Transverse colon (tissue), 4 donors: ENCODE measurements around the gene SNX22. TPM values are rescaled to one million over a fixed set of nuclear protein-coding genes. Genes with fewer than 3 reads are reported as not detected.

Experiments used
- DNase-seq: peaks from one replicate; pipeline ENCODE4 v3.0.0-alpha.2; 2019
- H3K27ac ChIP-seq, 4 donors: fragments of 200-600 bp; sonication (generic); 2 replicates each; pipeline ENCODE4 v1.5.1; 2016 to 2018; ENCODE audit warnings: inconsistent platforms in 4 of 4
- H3K27me3 ChIP-seq: fragments of 200-600 bp; sonication (generic); 2 replicates; pipeline ENCODE4 v1.5.1; 2017; ENCODE audit warnings: inconsistent platforms
- H3K36me3 ChIP-seq, 4 donors: fragments of 200-600 bp; sonication (generic); 2 replicates each; pipeline ENCODE4 v1.5.1; 2017 to 2019; ENCODE audit warnings: inconsistent platforms in 4 of 4
- H3K4me1 ChIP-seq, 4 donors: fragments of 200-600 bp; sonication (generic); 2 replicates each; pipeline ENCODE4 v1.5.1; 2017 to 2020; ENCODE audit warnings: inconsistent platforms in 4 of 4
- H3K4me3 ChIP-seq, 4 donors: fragments of 200-600 bp; sonication (generic); 1 replicate in 1 of 4; 2 replicates in 3 of 4; pipeline versions ENCODE4 v1.5.1 to v1.6.1; 2017 to 2019; ENCODE audit warnings: inconsistent platforms in 4 of 4
- H3K9me3 ChIP-seq, 2 donors: fragments of 200-600 bp; sonication (generic); 2 replicates each; pipeline ENCODE4 v1.5.1; 2017 to 2019; ENCODE audit warnings: inconsistent platforms in 2 of 2
- CTCF ChIP-seq, 5 experiments: fragments of 200-600 bp in 3 of 5; fragments of 450-650 bp in 2 of 5; sonication (generic) in 3 of 5; IDR thresholded peaks; 1 replicate in 2 of 5; 2 replicates in 3 of 5; pipeline ENCODE4 v1.5.1; 2016 to 2017; ENCODE audit warnings: antibody characterized with exemption in 5 of 5, inconsistent platforms in 3 of 5, mild to moderate bottlenecking in 2 of 5, moderate library complexity in 1 of 5
- EP300 ChIP-seq: sonication (generic); formaldehyde crosslinking; IDR thresholded peaks from one replicate; pipeline ENCODE4 v1.6.1; 2017; ENCODE audit warnings: antibody characterized with exemption, low read depth
- POLR2A ChIP-seq: fragments of 450-650 bp; IDR thresholded peaks from one replicate; pipeline ENCODE4 v1.6.1; 2016; ENCODE audit warnings: antibody characterized with exemption, mild to moderate bottlenecking, moderate library complexity
- POLR2AphosphoS5 ChIP-seq, 3 donors: sonication (generic); formaldehyde crosslinking; IDR thresholded peaks; one replicate each; pipeline ENCODE4 v1.6.1; 2016; ENCODE audit warnings: antibody characterized with exemption in 3 of 3
- WGBS, 2 donors: methylation state at CpG; one replicate each; pipeline ENCODE4 v1.1.5; 2018; ENCODE audit warnings: low coverage in 1 of 2; 5-methylcytosine and 5-hydroxymethylcytosine counted together
- in situ Hi-C, 4 donors: fragments of 200-750 bp; cut with MboI; loops; one replicate each; pipeline versions ENCODE4 v1.15.0 to v1.15.1; 2017; ENCODE audit warnings: low sequenced_read_pairs in 3 of 4, low pct_ligation_motif_present in 1 of 4, low pct_unique_long_range_greater_than_20kb in 1 of 4
- intact Hi-C: fragments of 100-400 bp; cut with DNase I; formaldehyde crosslinking; loops from one replicate; pipeline ENCODE4 v1.15.1; 2023; ENCODE audit warnings: low total_unique reads
- total RNA-seq, 4 donors: library from RNA; depleted of rRNA; stranded (reverse); fragments of >200 nt; gene quantifications; one replicate each; pipeline ENCODE4 v1.1.0, GENCODE V29; 2016

The SNX22 gene
- total RNA-seq, 4 donors from 2014 or later, result 2.2 to 3.7 TPM; not detected in 2

DNA sequence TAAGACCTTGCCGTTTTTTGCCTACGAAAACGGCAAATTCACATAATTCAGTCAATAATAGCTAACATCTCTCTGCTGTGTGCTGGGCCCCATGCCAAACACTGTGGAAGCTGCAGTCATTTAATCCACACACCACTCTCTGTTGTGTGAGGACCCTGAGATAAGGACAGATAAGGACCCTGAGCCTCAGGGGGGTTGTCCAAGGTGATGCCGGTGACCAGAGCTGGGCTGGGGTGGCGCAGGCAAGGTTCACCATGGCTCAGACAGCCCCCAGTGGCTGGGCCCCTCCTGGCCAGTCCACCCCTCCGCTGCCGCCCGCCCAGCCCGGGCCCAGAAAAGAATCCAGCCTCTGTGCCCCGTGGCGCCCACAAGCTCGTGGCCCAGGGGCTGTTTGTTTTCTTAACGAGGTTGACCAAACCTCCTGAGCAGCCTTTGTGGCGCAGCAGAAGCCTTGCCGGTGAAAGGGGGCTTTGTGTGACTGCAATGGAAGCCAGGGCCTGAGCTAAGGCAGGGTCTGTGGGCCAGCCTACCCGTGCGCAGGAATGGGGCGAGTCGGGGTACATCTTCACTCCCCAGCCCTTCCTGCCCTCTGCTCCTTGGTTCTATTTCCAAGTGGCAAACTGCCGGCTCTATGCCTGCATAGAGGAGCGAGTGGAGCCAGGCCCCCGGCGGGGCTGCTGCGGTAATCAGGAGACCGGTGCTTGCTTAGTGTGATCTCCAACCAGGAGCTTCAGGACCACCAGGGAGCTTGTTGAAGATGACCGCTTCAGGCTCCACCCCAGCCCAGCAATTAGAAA, 4.4 kb upstream of the SNX22 start:
- peaks cover 0 to 15% (median 0%) of the 10 kb centered on the region in 4 donors for H3K36me3 ChIP-seq
- peaks cover 8 to 13% (median 12%) of the 10 kb centered on the region in 4 donors for H3K4me1 ChIP-seq
- peaks cover 14% of the 10 kb centered on the region for H3K27me3 ChIP-seq
- no peaks in the 10 kb centered on the region for H3K9me3 ChIP-seq
- 73 to 90% methylated on average over 3 to 26 of the region's 26 CpGs for WGBS, 2 donors
- intact Hi-C loops (no loop called here), in situ Hi-C loops (no loop called here)
- TF ChIP-seq EP300 (no peak), POLR2A (no peak), CTCF (IDR thresholded peaks at IDR 0.05) (no peak), POLR2AphosphoS5 (IDR thresholded peaks at IDR 0.05) (no peak)
- H3K27ac ChIP-seq, result no peak overlapping the region
- no peak overlapping the region for H3K4me3 ChIP-seq
- no peak for DNase-seq

DNA sequence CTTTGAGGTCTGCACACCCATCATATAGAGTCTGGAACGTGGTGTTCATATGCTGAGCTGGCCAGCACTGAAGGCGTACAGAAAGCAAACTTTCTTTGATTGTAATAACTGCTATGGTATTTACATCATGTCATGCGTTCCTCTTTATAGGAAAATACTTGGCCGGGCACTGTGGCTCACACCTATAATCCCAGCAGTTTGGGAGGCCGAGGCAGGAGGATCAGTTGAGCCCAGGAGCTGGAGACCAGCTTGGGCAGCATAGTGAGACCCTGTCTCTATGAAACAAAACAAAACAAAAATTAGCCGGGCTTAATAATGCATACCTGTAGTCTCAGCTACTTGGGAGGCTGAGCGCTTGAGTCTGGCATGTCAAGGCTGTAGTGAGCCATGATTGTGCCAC, 3.4 kb upstream of the SNX22 start:
- no peaks in the 10 kb centered on the region for H3K9me3 ChIP-seq
- in situ Hi-C loops (no loop called here), intact Hi-C loops (no loop called here)
- no peak for DNase-seq
- H3K36me3 ChIP-seq, result peaks cover 0 to 15% (median 0%) of the 10 kb centered on the region in 4 donors
- 78 to 88% methylated on average over 1 to 7 of the region's 7 CpGs for WGBS, 2 donors
- peaks cover 24% of the 10 kb centered on the region for H3K27me3 ChIP-seq
- no peak for TF ChIP-seq POLR2A
- TF ChIP-seq POLR2AphosphoS5 (IDR thresholded peaks at IDR 0.05), result no peak
- no peak for TF ChIP-seq EP300
- no peak for TF ChIP-seq CTCF (IDR thresholded peaks at IDR 0.05)
- H3K4me1 ChIP-seq, result peaks cover 13 to 24% (median 20%) of the 10 kb centered on the region in 4 donors
- H3K4me3 ChIP-seq, result no peak overlapping the region
- no peak overlapping the region for H3K27ac ChIP-seq

DNA sequence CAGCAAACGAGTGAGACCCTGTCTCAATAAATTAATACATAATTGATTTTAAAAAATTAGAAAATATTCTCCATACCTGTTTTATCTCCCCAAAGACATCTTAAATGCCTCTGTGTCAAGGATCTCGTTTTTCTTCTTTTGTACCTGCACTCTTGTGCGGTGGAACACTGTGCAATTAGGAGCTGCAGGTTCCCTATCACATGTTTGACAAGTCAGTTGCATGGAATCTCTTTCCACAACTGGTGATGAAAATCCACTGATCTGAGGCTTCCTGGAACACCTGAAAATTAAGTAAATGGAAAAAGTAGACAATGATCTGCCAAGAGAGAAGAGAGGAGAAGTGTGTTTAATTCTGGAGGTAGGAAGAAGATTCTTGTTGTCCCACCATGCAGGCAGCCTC, 3.0 kb upstream of the SNX22 start:
- WGBS, 2 donors, result 85 to 89% methylated on average over 3 of the region's 3 CpGs
- no peak for TF ChIP-seq EP300
- no peak for TF ChIP-seq CTCF (IDR thresholded peaks at IDR 0.05)
- peaks cover 26% of the 10 kb centered on the region for H3K27me3 ChIP-seq
- H3K4me3 ChIP-seq, result no peak overlapping the region
- peaks cover 0 to 11% (median 0%) of the 10 kb centered on the region in 4 donors for H3K36me3 ChIP-seq
- H3K9me3 ChIP-seq, result no peaks in the 10 kb centered on the region
- no peak for DNase-seq
- H3K27ac ChIP-seq, result no peak overlapping the region
- H3K4me1 ChIP-seq, result peaks cover 13 to 28% (median 24%) of the 10 kb centered on the region in 4 donors
- intact Hi-C loops, result no loop called here
- in situ Hi-C loops, result no loop called here

DNA sequence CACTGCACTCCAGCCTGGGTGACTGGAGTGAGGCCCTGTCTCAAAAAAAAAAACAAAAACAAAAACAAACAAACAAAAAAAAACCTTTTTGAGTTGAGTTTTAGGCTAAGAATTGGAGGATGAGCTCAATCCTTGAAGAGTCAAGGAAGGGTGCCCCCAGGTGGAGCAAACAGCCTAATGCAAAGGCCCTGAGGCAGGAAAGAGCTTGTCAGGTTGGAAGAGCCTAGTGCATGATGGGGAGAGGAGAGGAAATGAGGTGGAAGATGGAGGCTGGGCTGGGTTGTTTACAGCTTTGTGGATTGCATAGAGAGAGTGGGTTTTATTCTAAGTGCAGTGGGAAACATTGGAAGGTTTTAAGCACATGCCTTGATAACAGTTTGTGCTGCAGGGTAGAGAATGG, 2.1 kb upstream of the SNX22 start:
- H3K36me3 ChIP-seq, result peaks cover 0 to 3% (median 0%) of the 10 kb centered on the region in 4 donors
- H3K9me3 ChIP-seq, result no peaks in the 10 kb centered on the region
- in situ Hi-C loops (no loop called here), intact Hi-C loops (no loop called here)
- H3K4me1 ChIP-seq, result peaks cover 13 to 28% (median 24%) of the 10 kb centered on the region in 4 donors
- H3K27me3 ChIP-seq, result peaks cover 26% of the 10 kb centered on the region
- no peak for DNase-seq
- H3K27ac ChIP-seq, result no peak overlapping the region
- no peak for TF ChIP-seq EP300
- TF ChIP-seq POLR2AphosphoS5 (IDR thresholded peaks at IDR 0.05), result no peak
- TF ChIP-seq POLR2A, result no peak
- TF ChIP-seq CTCF (IDR thresholded peaks at IDR 0.05), result no peak
- H3K4me3 ChIP-seq, result no peak overlapping the region
